Psoas muscle (tissue), 8 donors: ENCODE data around the gene TELO2. TPM values are rescaled to one million over a fixed set of nuclear protein-coding genes. Genes with fewer than 3 reads are reported as not detected.

Experiments used
- ATAC-seq, 4 donors: fragments of 200-7000 bp; cut with Tn5 transposase; one replicate each; pipeline ENCODE4 v1.9.1; 2020; ENCODE audit warnings: moderate library complexity in 3 of 4, mild to moderate bottlenecking in 2 of 4
- DNase-seq, 2 donors: peaks; one replicate each; pipeline ENCODE4 v3.0.0-alpha.2; 2020
- H3K27ac ChIP-seq: fragments of 200-600 bp; one replicate; pipeline ENCODE4 v1.8.0; 2022
- H3K27me3 ChIP-seq, 3 donors: fragments of 200-600 bp in 1 of 3; one replicate each; pipeline versions ENCODE4 v1.6.1 to v1.8.0; 2013 to 2022; ENCODE audit warnings: low read length in 2 of 3, mild to moderate bottlenecking in 2 of 3, moderate library complexity in 1 of 3; ENCODE audit not compliant: insufficient read depth in 3 of 3
- H3K36me3 ChIP-seq, 2 donors: fragments of 200-600 bp in 1 of 2; one replicate each; pipeline versions ENCODE4 v1.6.1 to v1.8.0; 2013 to 2022; ENCODE audit warnings: low read depth in 1 of 2, mild to moderate bottlenecking in 1 of 2, moderate library complexity in 1 of 2; ENCODE audit not compliant: insufficient read depth in 1 of 2
- H3K4me1 ChIP-seq: fragments of 200-600 bp; one replicate; pipeline ENCODE4 v1.8.0; 2022
- H3K4me3 ChIP-seq: fragments of 200-600 bp; one replicate; pipeline ENCODE4 v1.8.0; 2022; ENCODE audit warnings: mild to moderate bottlenecking
- H3K9me3 ChIP-seq: fragments of 200-600 bp; one replicate; pipeline ENCODE4 v1.8.0; 2022
- WGBS, 3 donors: extraction: QIAGEN DNeasy Blood & Tissue Kit; methylation state at CpG; one replicate each; pipeline versions ENCODE4 v1.1.6 to v1.1.7; 2013; 5-methylcytosine and 5-hydroxymethylcytosine counted together
- intact Hi-C, 2 donors: fragments of 100-400 bp; cut with DNase I; formaldehyde crosslinking; loops; one replicate each; pipeline versions ENCODE4 v1.11.0 to v1.14.2; 2022
- polyA plus RNA-seq, 3 donors: library from polyadenylated mRNA; stranded (reverse); fragments of 200-250 nt; gene quantifications; one replicate each; pipeline ENCODE4 v1.2.3, GENCODE V29; 2013
- total RNA-seq, 4 donors: library from RNA; stranded (reverse); fragmentation: NEBNext Ultra II Directional in 2 of 4; extraction: Animal tissue kit (Norgen Biotek cat#: 25700) in 2 of 4; gene quantifications; one replicate each; pipeline versions ENCODE4 v1.2.1 to v1.2.4, GENCODE V29; 2021 to 2023
- TF ChIP-seq, protein P1 (sequence below): fragments of 200-600 bp; IDR thresholded peaks from one replicate; pipeline ENCODE4 v1.8.0; 2022; ENCODE audit warnings: antibody characterized with exemption
- donor health status: healthy with polysubstance abuse.
- donor health status: DM: no; HTN: no; CAD: no; lungs with moderate emphysema.
- donor health status: Bipolar disorder and iron deficiency.
- donor health status: healthy.
- donor health status: DM: yes; HTN: yes; CAD: no.
- donor health status: DM: no; HTN: no; CAD: no.
- donor health status: DM: no; HTN: no; CAD: no.
- donor health status: DM: yes; HTN: yes; CAD: no.

Gene TELO2
- total and polyA plus RNA-seq, 7 donors: 11.6 to 23.8 (median 17.4) TPM

DNA sequence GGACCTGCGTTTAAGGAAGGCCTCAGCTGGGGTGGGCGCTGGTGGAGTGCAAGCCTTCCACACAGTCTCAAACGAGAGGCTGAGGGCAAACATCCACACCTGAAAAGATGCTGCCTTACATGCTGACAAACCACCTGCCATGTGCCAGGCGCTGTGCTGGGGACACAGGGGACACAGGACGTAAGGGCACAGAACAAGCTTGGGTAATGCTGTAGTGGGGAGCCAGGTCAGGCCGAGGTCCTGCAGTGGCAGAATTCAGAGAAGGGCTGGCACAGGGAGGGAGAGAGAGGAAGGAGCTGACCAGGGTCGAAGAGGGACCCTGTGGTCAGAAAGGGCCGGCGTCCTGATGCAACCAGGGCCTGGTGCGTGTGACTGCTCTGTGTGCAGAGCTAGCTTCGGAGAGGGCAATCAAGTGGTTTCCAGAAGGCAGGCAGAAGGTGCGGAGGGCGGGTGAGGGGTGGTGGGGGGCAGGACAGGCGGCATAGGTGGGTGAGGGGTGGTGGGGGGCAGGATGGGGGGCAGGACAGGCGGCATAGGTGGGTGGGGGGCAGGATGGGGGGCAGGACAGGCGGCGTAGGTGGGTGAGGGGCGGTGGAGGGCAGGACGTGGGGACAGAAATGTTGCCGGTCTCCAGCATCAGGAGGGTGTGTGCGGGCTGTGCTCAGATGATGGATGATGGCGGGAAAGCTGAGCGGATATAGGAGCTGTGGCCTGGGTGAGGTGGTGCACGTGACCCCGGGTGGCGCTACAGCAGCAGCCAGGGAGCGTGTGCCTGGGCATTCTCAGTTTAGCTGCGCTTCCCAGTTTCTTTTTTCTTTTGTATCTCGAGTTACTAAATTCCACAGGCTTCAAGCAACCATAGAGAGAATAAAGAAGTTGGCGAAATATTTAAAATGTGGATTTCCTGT, 18.8 kb downstream of the TELO2 start:
- Histone ChIP-seq H3K4me1 (peaks cover 19% of the 10 kb centered on the region), H3K4me3 (no peak overlapping the region), H3K27ac (no peak overlapping the region), H3K36me3 (peaks cover 0 to 6% of the 10 kb centered on the region in 2 donors), H3K9me3 (no peaks in the 10 kb centered on the region), H3K27me3 (no peaks in the 10 kb centered on the region)
- ATAC-seq (no peak), DNase-seq (no peak)
- TF ChIP-seq, protein P1, sequence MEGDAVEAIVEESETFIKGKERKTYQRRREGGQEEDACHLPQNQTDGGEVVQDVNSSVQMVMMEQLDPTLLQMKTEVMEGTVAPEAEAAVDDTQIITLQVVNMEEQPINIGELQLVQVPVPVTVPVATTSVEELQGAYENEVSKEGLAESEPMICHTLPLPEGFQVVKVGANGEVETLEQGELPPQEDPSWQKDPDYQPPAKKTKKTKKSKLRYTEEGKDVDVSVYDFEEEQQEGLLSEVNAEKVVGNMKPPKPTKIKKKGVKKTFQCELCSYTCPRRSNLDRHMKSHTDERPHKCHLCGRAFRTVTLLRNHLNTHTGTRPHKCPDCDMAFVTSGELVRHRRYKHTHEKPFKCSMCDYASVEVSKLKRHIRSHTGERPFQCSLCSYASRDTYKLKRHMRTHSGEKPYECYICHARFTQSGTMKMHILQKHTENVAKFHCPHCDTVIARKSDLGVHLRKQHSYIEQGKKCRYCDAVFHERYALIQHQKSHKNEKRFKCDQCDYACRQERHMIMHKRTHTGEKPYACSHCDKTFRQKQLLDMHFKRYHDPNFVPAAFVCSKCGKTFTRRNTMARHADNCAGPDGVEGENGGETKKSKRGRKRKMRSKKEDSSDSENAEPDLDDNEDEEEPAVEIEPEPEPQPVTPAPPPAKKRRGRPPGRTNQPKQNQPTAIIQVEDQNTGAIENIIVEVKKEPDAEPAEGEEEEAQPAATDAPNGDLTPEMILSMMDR: no peak
- intact Hi-C loops: no loop called here
- 79 to 84% (median 80%) methylated on average over 25 to 30 of the region's 30 CpGs for WGBS, 3 donors

DNA sequence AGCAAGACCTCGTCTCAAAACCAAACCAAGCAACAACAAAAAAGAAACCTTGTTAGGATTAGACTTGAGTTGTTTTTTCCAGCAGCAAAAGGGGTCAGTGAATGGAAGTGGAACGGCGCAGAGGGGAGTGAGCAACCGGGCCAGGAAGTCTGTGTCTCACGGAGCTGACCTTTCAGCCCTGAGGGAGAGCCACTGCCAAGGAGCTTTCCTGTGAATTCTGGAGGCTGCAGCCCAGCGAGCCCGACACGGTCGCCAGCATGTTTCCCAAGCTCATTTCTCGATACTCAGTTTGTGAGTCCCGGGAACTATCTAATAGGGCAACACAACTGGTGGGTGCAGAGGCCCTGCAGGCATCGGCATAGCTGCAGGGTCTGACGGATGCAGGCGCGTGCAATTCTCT, 19.6 kb downstream of the TELO2 start:
- intact Hi-C loops: no loop called here

DNA sequence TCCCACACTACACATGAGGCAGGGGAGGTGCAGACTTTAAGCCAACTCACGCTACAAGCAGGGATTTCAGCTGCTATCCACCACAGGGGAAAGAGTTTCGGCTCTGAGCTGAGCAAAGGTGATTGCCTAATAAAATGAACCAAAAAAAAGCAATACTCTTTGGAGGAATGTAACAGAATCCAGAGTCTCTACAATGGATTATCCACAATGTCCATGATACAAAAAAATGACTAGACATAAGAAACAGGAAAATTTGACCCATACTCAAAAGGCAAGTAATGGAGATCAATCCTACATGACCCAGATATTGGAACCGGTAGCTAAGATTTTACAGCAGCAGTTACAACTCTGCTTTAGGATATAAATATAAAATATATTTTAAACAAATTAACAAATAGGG, 21.3 kb downstream of the TELO2 start:
- Histone ChIP-seq H3K36me3 (peaks cover 0 to under 1% of the 10 kb centered on the region in 2 donors), H3K27ac (no peak overlapping the region), H3K9me3 (no peaks in the 10 kb centered on the region), H3K27me3 (no peaks in the 10 kb centered on the region), H3K4me1 (peaks cover 10% of the 10 kb centered on the region), H3K4me3 (no peak overlapping the region)
- intact Hi-C loops: no loop called here
- TF ChIP-seq, protein P1: no peak
- DNase-seq: no peak
- no peak for ATAC-seq
- WGBS, 3 donors: 80 to 97% (median 96%) methylated on average over 3 of the region's 3 CpGs

More for the DNA sequence above, 19.6 kb downstream of the TELO2 start:
- WGBS, 3 donors: 74 to 83% (median 79%) methylated on average over 15 of the region's 15 CpGs
- Histone ChIP-seq H3K27ac (no peak overlapping the region), H3K4me1 (peaks cover 19% of the 10 kb centered on the region), H3K9me3 (no peaks in the 10 kb centered on the region), H3K27me3 (no peaks in the 10 kb centered on the region), H3K36me3 (no peaks in the 10 kb centered on the region), H3K4me3 (no peak overlapping the region)
- DNase-seq (no peak), ATAC-seq (no peak)
- TF ChIP-seq, protein P1: no peak

DNA sequence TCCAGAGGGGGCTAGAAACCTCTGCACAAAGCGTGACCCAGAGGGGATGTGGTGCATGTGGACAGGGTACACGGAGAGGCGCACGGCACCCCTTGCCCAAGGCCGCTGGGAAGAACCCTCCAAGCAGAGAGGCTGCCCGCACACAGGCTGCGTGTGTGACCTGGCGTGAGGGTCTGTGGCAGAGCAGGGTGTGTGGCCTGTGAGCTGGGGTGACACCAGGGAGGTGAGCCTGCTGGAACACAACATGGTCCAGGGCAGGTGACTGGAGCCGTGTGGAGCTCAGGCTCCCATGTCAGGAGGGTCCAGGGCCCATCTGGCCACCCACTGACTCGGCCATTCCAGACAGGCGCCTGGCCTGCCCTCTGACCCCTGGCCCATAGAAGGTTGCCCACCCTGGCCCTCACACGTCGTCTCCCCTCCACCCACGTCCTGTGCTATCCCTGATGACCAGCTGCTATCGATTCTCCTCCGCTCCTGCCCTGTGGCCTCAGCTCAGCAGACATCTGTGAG, 25.5 kb downstream of the TELO2 start:
- no peaks in the 10 kb centered on the region for H3K9me3 ChIP-seq
- WGBS, 3 donors: 90 to 92% (median 91%) methylated on average over 16 of the region's 16 CpGs
- H3K4me1 ChIP-seq: no peaks in the 10 kb centered on the region
- TF ChIP-seq, protein P1: no peak
- DNase-seq (no peak), ATAC-seq (peak in 1 of 4 donors; percentile 21)
- intact Hi-C loops: no loop called here
- H3K27ac ChIP-seq: no peak overlapping the region
- H3K36me3 ChIP-seq: peaks cover 0 to 14% of the 10 kb centered on the region in 2 donors
- no peak overlapping the region for H3K4me3 ChIP-seq
- no peaks in the 10 kb centered on the region for H3K27me3 ChIP-seq
